Heart left ventricle (tissue), 13 donors: Measurements from ENCODE around the gene CRACDL.

Source experiments
- POLR2A ChIP-seq, 2 donors: fragments of 450-650 bp; IDR thresholded peaks; one replicate each; pipeline ENCODE4 v1.6.1; 2017; ENCODE audit warnings: antibody characterized with exemption in 2 of 2, mild to moderate bottlenecking in 2 of 2, moderate library complexity in 2 of 2
- TF ChIP-seq, protein P1 (sequence below), 12 donors: fragments of 200-600 bp; sonication (generic) in 4 of 12; IDR thresholded peaks; one replicate each; pipeline versions ENCODE4 v1.5.0 to v1.8.0; 2018 to 2022; ENCODE audit warnings: antibody characterized with exemption in 12 of 12, mild to moderate bottlenecking in 5 of 12
- donor health status: ischemic (EF 13 %, LVEDD 7.1; RV severe dilation, severe dysfunction).
- donor health status: DM: no; HTN: yes; CAD: no.
- donor health status: DM: no; HTN: no; CAD: no.
- donor health status: ischemic (EF 25% LVEDD 6.9; RV normal size, moderate dysfunction).
- donor health status: ischemic (EF 25% LVEDD 5.7; RV mildly dilated, moderate dysfunction).
- donor health status: ischemic (EF 35%, LVEDD 5.7; RV mildly dilated, moderate dysfunction).
- donor health status: nonischemic (EF 11% LVEDD 7.7; RV severe dilation, severe dysfunction).
- donor health status: DM: yes; HTN: yes; CAD: no.
- donor health status: PGD.
- donor health status: ischemic (EF 29% LVEDD 5.4; RV normal size, mild dysfunction).
- donor health status: nonischemic (EF 23%, LVEDD 6.1; RV moderate dilation, normal function).

DNA sequence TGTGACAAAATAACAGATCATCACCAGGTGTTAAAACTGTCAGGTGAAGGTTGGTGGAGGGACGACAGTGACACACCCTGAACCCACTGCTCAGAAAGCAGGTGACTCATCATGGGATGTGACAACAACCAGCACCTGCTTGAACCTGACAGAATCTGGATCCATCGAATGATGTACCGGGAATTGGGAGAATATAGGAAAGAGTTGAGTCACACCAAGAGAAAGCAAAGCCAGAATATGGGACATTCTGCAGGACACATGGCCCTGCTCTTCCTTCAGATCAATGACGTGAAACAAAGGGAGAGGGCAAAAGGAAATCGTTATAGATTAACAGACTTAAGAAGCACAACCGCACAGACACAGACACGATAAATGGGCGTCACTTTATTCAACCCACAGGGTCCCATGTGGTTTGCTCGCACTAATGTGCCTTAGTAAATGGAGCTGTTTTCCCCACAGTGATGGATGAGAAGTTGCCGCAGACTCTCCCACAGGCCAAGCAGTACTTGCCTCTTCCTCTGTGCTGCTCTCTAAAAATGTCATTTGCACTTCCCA lies 100.1 kb downstream of the CRACDL start:
- TF ChIP-seq POLR2A (IDR thresholded peaks at IDR 0.05) = no peak
- TF ChIP-seq, protein P1, sequence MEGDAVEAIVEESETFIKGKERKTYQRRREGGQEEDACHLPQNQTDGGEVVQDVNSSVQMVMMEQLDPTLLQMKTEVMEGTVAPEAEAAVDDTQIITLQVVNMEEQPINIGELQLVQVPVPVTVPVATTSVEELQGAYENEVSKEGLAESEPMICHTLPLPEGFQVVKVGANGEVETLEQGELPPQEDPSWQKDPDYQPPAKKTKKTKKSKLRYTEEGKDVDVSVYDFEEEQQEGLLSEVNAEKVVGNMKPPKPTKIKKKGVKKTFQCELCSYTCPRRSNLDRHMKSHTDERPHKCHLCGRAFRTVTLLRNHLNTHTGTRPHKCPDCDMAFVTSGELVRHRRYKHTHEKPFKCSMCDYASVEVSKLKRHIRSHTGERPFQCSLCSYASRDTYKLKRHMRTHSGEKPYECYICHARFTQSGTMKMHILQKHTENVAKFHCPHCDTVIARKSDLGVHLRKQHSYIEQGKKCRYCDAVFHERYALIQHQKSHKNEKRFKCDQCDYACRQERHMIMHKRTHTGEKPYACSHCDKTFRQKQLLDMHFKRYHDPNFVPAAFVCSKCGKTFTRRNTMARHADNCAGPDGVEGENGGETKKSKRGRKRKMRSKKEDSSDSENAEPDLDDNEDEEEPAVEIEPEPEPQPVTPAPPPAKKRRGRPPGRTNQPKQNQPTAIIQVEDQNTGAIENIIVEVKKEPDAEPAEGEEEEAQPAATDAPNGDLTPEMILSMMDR (IDR thresholded peaks at IDR 0.05) = no peak
